ENCODE results near the gene CHCHD6.

Gene CHCHD6

DNA sequence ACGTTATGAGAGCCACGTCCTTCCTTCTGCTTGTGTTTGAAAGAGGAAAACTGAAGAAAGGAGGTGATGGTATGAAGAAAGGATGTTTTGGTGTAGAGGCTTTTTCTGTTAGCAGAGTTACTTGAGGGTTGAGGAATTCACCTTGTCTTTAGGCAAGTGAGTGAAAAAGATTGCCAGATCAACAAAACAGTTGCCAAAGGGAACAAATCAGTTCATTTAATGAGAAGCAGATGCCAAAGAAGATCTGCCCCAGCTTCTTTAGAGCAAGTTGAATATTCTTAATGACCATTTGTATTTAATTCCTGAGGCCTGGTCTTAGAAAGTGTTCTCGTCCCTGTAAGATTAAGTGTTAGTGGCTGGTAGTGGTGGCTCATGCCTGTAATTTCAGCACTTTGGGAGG is 2.6 kb downstream of the CHCHD6 start:
- no peak for DNase-seq (ENCODE audit: insufficient read length, low spot score)

DNA sequence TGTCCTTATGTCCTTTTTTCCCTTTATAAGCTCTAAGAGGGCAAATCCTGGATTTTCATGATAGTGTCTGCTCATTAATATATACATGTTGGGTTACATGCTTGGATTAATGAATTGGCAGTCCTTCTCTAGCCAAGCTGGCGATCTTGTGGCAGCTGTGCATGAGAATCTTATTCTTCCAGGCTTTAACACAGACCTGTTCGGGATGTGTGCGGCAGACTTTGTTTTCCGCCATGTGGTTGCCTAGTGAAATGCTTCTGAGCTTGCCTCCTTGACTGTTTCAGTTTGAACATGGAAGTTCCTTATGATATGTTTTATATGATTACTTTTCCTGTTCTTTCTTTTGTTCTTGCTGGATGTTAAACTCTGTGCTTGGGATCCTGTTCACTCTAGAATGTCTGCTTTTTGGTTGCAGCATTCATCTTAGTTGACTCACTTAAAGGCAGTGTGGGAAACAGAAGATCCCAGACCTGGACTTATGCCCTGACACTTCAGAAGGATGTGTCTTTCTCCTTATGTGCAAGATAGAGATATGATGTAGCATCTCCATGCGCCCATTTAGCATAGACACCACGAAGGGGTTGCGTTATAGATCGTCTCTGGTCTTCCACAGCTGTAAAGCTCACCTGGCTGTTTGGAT is 7.2 kb downstream of the CHCHD6 start:
- no peak for TF ChIP-seq POLR2A (IDR thresholded peaks at IDR 0.05; ENCODE audit: low read depth, low read length)
- FAIRE-seq = no peak
- no peak for DNase-seq (ENCODE audit: insufficient read length, low spot score)

More for the DNA sequence above, 2.6 kb downstream of the CHCHD6 start:
- no peak for FAIRE-seq
- TF ChIP-seq POLR2A (IDR thresholded peaks at IDR 0.05; ENCODE audit: low read depth, low read length) = no peak

DNA sequence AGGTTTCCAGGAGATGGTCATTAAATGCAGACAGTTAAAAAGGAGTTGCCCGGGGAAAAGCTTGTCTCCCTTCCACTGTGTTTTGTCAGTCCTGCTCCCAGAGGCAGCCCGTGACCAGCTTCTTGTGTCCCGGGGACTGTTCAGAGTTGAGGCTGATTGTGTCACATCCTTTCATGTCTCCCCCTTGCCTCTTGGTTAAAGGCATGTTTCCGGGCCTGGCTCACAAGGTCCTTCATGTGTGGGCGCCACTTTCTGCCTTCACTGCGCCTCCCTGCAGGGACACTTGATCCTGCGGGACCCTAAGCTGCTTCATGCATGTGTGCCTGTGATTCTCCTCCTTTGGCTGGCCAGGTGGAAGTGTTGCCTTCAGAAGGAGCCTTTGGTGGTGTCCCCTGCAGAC is 9.2 kb downstream of the CHCHD6 start:
- FAIRE-seq = no peak
- DNase-seq (ENCODE audit: insufficient read length, low spot score) = no peak
- TF ChIP-seq POLR2A (IDR thresholded peaks at IDR 0.05; ENCODE audit: low read depth, low read length) = no peak

DNA sequence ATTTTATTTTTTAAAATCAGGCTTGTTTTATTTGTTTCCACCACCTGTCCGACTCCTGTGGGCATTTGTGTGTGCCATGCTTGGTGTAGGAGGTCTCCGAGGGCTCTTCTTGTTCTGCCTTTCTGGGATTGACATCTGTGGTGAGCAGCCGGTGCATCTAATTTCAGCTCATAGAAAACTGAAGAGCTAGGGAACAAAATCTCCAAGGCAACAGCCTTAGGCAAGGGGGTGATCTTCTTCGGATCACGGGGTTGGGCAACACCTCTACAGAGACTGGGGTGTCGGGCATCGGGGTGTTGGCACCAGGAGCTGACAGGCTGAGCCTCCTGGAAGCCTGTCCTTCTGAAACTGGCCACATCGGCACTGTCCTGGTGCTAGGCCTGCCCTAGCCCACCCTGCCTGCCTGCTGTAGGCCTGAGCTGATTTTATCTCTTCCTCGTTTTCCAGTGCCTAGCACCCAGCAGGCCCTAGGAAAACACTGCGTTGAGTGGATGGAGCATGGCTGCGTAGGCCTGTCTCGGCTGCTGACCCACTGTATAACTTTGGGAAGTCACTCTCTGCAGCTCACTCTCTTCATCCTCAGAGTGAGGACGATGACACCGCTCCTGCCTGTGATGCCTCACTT is 10.3 kb downstream of the CHCHD6 start:
- FAIRE-seq = no peak
- no peak for DNase-seq (ENCODE audit: insufficient read length, low spot score)
- TF ChIP-seq POLR2A (IDR thresholded peaks at IDR 0.05; ENCODE audit: low read depth, low read length) = no peak

DNA sequence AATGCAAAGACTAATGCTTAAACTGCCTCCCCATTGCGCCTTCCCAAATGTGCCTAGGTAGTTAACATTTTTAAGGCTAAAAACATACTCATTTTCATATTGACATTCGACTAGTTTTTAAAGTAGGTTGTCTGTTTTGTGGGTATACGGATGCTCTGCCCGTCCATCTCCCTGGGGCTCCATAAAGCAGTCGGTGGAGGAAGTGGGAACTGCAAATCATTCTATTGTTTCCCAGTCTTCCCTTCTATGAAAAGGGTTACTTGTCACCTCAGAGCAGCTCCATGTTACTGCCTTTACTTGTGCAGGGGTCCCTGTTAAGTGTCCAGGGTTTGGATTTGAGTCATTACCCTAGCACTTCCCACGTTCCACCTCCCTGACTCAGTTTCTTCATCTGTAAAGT is 10.9 kb downstream of the CHCHD6 start:
- no peak for DNase-seq (ENCODE audit: insufficient read length, low spot score)
- no peak for TF ChIP-seq POLR2A (IDR thresholded peaks at IDR 0.05; ENCODE audit: low read depth, low read length)
- no peak for FAIRE-seq

DNA sequence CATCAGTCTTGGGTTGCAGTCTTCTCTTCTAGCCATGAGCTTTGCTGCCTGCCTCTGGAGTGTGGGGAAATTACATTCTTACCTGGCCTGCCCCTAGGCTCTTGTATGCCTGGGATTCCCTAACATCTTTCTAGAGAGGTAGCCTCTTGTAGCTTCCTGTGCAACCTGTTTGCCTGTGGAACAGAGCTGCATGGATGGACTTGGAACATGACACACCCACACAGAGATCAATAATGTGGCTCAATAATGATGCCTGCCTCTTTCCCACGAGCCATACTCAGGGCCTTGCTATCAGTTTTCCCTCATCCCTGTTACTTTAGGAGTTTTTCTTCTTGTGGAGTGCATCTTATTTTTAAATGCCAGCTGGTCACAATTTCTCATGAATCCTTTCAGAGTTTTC is 11.4 kb downstream of the CHCHD6 start:
- TF ChIP-seq POLR2A (IDR thresholded peaks at IDR 0.05; ENCODE audit: low read depth, low read length) = no peak
- DNase-seq (ENCODE audit: insufficient read length, low spot score) = no peak
- no peak for FAIRE-seq

DNA sequence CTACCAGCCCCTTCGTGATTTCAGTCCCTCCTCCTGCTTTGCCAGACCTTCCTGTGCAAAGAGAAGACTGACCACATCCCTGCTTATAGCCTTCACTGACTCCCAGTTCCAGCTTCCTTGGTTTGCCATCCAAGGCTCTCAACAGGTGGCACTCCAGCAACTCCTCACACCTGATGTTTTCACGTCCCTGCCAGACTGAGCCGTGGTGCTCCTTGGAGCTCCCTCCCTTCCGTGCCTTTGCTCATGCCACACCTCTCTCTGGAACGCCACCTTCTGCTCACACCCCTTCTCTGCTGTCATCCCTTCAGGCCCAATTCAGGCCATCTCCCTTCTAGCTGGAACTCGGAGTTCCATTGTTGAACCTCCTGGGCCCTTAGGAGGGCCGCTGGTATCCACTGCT is 12.0 kb downstream of the CHCHD6 start:
- DNase-seq (ENCODE audit: insufficient read length, low spot score) = no peak
- no peak for FAIRE-seq
- TF ChIP-seq POLR2A (IDR thresholded peaks at IDR 0.05; ENCODE audit: low read depth, low read length) = no peak

DNA sequence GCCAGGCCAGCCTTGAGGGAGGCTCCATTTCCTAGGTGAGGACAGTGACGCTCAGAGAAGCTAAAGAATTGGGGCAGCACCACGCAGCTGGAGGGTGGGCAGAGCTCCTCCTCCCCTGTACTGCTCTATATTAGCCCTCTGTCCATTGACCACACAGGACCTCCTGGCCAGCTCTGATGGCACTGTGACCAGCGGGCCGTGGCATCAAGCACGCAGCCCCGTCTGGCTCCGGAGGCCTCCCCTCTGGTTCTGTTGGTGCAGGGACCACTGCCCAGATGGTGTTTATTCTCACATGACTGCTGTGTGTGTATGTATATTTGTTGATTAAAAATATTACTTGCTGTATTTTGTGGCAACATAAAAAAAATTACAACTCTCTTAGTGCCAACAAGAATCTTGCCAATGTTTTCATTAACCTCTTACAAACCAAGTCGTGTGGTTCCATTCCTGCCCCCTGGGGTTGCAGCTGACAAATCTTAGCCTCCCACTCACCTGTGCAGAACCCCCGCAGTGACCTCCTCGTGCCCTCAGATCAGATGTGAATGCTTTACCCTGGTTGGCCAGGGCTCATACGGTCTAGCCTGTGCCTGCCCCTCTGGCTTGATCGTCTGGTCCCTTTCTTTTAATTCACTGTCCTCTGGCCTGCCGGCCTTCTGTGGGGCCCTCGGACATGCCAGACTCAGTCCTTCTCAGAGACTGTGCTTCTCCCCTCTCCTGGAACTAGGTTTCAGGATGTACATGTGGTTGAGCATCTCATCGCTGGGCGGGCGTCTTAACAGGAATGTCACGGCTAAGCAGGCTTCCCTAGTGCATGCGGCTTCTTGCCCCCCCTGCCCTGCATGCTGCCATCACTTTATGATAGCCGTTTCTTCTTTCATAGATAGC is 14.8 kb downstream of the CHCHD6 start:
- TF ChIP-seq POLR2A (IDR thresholded peaks at IDR 0.05; ENCODE audit: low read depth, low read length) = no peak
- no peak for FAIRE-seq
- DNase-seq (ENCODE audit: insufficient read length, low spot score) = no peak

DNA sequence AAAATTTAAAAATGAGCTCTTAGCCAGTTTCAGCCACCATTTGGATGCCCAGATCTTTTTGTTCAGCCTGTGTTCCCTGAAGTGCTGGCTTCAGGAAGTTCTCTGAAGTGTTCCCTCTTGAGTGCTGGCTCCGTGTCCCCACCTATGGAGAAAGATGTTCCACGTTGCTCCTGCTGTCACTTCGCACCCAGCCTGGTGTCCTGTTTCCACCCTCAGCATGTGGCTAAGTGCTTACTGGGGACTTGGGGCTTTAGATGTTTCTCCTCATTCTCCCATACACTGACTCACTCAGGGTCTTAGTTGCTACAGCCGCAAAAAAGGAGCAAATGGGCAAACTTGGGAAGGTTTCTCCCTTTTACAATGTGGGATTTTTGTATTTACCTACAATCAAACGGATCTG is 16.6 kb downstream of the CHCHD6 start:
- no peak for DNase-seq (ENCODE audit: insufficient read length, low spot score)
- FAIRE-seq = no peak
- TF ChIP-seq POLR2A (IDR thresholded peaks at IDR 0.05; ENCODE audit: low read depth, low read length) = no peak

DNA sequence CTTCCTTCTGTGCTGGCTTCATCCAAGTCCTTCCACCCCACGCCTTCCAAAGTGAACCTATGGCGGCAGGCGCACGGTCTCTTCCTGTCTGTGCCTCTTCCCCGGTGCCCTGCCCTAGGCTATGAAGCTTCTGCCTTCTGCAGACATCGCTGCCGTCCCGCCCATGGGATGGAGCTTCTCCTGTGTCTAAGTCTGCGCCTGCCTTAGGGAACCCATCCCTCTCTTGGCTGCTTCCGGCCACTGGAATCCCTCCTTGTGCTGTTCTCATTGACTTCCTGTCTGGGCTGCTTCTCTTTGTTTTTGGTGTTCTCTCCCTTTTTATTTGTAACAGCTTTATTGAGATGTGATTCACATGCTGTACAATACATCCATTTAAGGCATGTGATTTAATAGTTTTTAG is 17.2 kb downstream of the CHCHD6 start:
- DNase-seq (ENCODE audit: insufficient read length, low spot score) = no peak
- TF ChIP-seq POLR2A (IDR thresholded peaks at IDR 0.05; ENCODE audit: low read depth, low read length) = no peak
- no peak for FAIRE-seq

DNA sequence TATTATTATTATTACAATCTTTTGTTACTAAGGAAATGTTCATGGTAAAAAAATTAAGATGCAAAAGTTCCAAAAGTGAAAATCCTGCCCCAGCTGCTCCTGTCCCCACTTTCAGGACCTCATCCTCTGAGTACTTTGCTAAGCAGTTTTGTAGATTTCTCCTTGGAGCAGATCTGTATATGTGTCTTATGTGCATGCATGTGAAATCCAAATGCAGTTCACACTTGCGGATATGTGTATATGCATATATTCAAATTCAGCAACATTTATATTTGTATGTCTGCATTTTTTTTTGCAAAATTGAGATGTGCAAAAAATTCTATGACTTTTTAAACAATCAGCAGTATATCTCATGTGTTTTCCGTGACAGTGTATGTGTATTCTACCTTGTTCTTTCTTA is 19.2 kb downstream of the CHCHD6 start:
- TF ChIP-seq POLR2A (IDR thresholded peaks at IDR 0.05; ENCODE audit: low read depth, low read length) = no peak
- no peak for FAIRE-seq

DNA sequence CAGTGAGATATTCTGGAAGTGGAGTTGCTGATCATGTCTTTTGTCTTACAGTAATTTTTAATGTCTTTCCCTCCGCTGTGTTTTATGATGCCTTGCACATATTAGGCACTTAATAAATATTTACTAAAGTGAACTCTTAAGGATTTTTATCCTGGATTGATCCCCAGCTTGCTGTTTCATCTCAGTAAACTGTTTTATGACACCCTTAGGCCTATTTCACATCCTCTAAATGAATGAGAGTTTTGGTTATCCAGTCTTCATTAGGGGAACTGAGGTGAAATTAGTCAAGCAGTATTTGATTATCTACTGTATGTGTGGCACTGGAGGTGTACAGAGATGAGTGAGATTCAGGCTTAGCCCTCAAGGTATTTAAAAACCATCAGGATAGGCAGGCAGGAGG is 19.8 kb downstream of the CHCHD6 start:
- TF ChIP-seq POLR2A (IDR thresholded peaks at IDR 0.05; ENCODE audit: low read depth, low read length) = no peak
- FAIRE-seq = no peak

More for the DNA sequence above, 19.2 kb downstream of the CHCHD6 start:
- no peak for DNase-seq (ENCODE audit: insufficient read length, low spot score)

DNA sequence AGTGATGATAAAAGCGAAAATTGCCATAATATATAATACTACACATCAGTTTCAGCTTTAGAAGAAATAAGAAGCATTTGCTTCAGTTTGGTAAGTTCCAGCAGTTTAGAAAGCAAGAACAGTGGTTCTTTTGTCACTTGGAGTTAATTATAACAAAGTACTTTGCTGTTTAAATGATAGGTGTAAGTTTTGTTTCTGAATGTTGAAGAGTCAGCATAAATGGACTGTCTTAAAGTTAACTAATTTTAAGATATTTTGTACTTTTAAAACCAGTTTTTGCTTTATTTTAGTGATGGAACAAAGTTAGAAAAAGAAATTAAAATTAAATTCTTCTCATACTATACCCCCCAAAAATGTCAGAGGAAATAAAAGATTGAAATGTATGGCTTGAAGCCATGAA is 24.6 kb downstream of the CHCHD6 start:
- FAIRE-seq (no peak), DNase-seq (ENCODE audit: insufficient read length, low spot score) (no peak)
- no peak for TF ChIP-seq POLR2A (IDR thresholded peaks at IDR 0.05; ENCODE audit: low read depth, low read length)

More for the DNA sequence above, 19.8 kb downstream of the CHCHD6 start:
- DNase-seq (ENCODE audit: insufficient read length, low spot score) = no peak

DNA sequence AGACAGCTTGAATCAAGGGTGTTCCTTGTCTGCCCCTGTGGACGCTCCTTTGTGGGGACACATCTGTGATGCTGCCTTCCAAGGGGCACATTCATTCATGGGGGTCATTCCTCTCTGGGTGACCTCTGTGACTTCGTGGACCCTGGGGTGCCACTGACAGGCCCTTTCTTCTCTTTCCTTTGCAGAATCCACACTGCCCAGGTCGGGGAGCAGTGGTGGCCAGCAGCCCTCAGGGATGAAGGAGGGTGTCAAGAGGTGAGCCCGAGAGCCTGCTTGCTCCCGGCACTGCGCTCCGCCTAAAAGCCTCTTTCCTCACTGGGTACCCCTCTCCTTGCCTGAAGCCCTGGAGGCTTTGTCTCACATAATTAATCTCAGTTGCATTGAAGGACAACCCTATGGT is 26.3 kb downstream of the CHCHD6 start:
- TF ChIP-seq POLR2A (IDR thresholded peaks at IDR 0.05; ENCODE audit: low read depth, low read length) = no peak
- DNase-seq (ENCODE audit: insufficient read length, low spot score) (no peak), FAIRE-seq (no peak)

Data from H54 (cell line).